SK-N-SH treated with all-trans-retinoic acid at 6 μM for 48 hours (cell line): ENCODE data around the gene NACC1.

Experiments used
- ATAC-seq: fragments of 200-7000 bp; cut with Tn5 transposase; 3 replicates; pipeline ENCODE4 v1.9.1; 2020; ENCODE audit warnings: mild to moderate bottlenecking, moderate library complexity
- BACH2 ChIP-seq: fragments of 250-450 bp; sonication (Bioruptor Pico); IDR thresholded peaks from 2 replicates; pipeline ENCODE4 v1.9.0; 2021; ENCODE audit warnings: mild to moderate bottlenecking, borderline replicate concordance
- CSDC2 ChIP-seq: fragments of 250-450 bp; sonication (Bioruptor Pico); IDR thresholded peaks from 2 replicates; pipeline ENCODE4 v1.5.0; 2020; ENCODE audit warnings: mild to moderate bottlenecking, moderate library complexity
- ESRRG ChIP-seq: fragments of 250-450 bp; sonication (Bioruptor Pico); IDR thresholded peaks from 2 replicates; pipeline ENCODE4 v1.6.1; 2021; ENCODE audit warnings: mild to moderate bottlenecking
- GLIS3 ChIP-seq: fragments of 250-450 bp; sonication (Bioruptor Pico); IDR thresholded peaks from 2 replicates; pipeline ENCODE4 v1.5.0; 2020; ENCODE audit warnings: mild to moderate bottlenecking, moderate library complexity
- ISL1 ChIP-seq: fragments of 250-450 bp; sonication (Bioruptor Pico); IDR thresholded peaks from 2 replicates; pipeline ENCODE4 v2.1.2; 2022; ENCODE audit warnings: mild to moderate bottlenecking, moderate library complexity
- OSR1 ChIP-seq: fragments of 250-450 bp; sonication (Bioruptor Pico); IDR thresholded peaks from 2 replicates; pipeline ENCODE4 v1.8.0; 2022; ENCODE audit warnings: moderate library complexity, mild to moderate bottlenecking, inconsistent platforms
- RARB ChIP-seq: fragments of 250-450 bp; sonication (Bioruptor Pico); IDR thresholded peaks from 2 replicates; pipeline ENCODE4 v1.8.0; 2021; ENCODE audit warnings: mild to moderate bottlenecking, moderate library complexity
- TCF4 ChIP-seq: fragments of 250-450 bp; sonication (Bioruptor Pico); IDR thresholded peaks from 2 replicates; pipeline ENCODE4 v1.8.0; 2021; ENCODE audit warnings: mild to moderate bottlenecking, moderate library complexity, borderline replicate concordance
- ZC3H10 ChIP-seq: fragments of 250-450 bp; sonication (Bioruptor Pico); IDR thresholded peaks from 2 replicates; pipeline ENCODE4 v1.5.1; 2021; ENCODE audit warnings: mild to moderate bottlenecking, moderate library complexity
- ZFP30 ChIP-seq: fragments of 450-650 bp; formaldehyde crosslinking; IDR thresholded peaks from 2 replicates; pipeline ENCODE4 v1.5.0; 2022; ENCODE audit warnings: mild to moderate bottlenecking, moderate library complexity
- ZNF70 ChIP-seq: fragments of 450-650 bp; formaldehyde crosslinking; IDR thresholded peaks from 2 replicates; pipeline ENCODE4 v1.5.0; 2020; ENCODE audit warnings: mild to moderate bottlenecking, moderate library complexity
- ZNF8 ChIP-seq: fragments of 450-650 bp; formaldehyde crosslinking; IDR thresholded peaks from 2 replicates; pipeline ENCODE4 v1.5.0; 2020; ENCODE audit warnings: mild to moderate bottlenecking, moderate library complexity
- TF ChIP-seq, protein P1 (sequence below): fragments of 250-450 bp; sonication (Bioruptor Pico); IDR thresholded peaks from 2 replicates; pipeline ENCODE4 v1.8.0; 2021; ENCODE audit warnings: low read depth, mild to moderate bottlenecking, moderate library complexity, borderline replicate concordance
- TF ChIP-seq, protein P2 (sequence below): fragments of 250-450 bp; sonication (Bioruptor Pico); IDR thresholded peaks from 2 replicates; pipeline ENCODE4 v1.5.1; 2021; ENCODE audit warnings: mild to moderate bottlenecking, moderate library complexity
- TF ChIP-seq, protein P3 (sequence below): fragments of 250-450 bp; sonication (Bioruptor Pico); IDR thresholded peaks from 2 replicates; pipeline ENCODE4 v1.8.0; 2020; ENCODE audit warnings: mild to moderate bottlenecking, moderate library complexity, borderline replicate concordance
- TF ChIP-seq, protein P4 (sequence below): fragments of 250-450 bp; sonication (Bioruptor Pico); IDR thresholded peaks from 2 replicates; pipeline ENCODE4 v1.5.0; 2020; ENCODE audit warnings: mild to moderate bottlenecking, moderate library complexity

Gene NACC1

DNA sequence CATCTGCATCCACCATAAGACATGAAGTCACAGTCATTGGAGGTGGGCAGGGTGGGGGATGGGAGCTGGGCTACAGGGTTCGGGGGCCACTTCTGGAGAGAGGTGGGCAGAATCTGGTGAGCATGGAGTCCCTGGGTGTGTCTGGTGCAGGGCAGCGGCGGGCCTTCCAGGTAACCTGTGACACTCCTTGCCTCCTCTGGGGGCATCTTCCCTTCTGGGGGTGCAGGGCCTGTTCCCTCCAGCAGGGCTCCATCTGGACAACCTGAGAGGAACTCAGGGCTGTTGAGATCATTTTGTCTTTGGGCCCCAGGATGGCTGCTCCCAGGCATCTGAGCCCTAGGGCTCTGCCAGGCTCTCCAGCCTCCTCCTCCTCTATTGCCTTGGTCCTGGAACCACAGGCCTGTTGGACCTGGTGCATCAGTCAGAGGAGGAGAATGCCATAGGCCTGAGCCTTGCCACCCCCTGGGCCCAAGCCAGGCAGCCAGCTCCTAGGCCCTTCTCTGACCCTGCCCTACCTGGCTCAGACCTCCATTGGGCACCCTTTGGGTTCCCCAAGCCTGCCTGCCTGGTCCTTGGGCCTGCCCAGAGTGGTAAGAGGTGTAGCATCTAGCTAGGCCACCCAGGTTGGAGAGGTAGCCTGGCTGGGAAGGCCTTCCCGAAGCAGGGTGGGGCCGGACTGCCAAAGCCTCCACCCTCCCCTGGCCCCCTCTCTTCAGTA lies 28.8 kb upstream of the NACC1 start (continued):
- TF ChIP-seq, protein P1, sequence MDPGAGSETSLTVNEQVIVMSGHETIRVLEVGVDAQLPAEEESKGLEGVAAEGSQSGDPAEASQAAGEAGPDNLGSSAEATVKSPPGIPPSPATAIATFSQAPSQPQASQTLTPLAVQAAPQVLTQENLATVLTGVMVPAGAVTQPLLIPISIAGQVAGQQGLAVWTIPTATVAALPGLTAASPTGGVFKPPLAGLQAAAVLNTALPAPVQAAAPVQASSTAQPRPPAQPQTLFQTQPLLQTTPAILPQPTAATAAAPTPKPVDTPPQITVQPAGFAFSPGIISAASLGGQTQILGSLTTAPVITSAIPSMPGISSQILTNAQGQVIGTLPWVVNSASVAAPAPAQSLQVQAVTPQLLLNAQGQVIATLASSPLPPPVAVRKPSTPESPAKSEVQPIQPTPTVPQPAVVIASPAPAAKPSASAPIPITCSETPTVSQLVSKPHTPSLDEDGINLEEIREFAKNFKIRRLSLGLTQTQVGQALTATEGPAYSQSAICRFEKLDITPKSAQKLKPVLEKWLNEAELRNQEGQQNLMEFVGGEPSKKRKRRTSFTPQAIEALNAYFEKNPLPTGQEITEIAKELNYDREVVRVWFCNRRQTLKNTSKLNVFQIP: no peak
- TF ChIP-seq ZFP30 (CRISPR knock-in tag): no peak
- no peak for TF ChIP-seq GLIS3 (CRISPR knock-in tag)
- TF ChIP-seq ISL1 (CRISPR knock-in tag): no peak
- no peak for TF ChIP-seq ZNF70 (CRISPR knock-in tag)
- TF ChIP-seq, protein P2, sequence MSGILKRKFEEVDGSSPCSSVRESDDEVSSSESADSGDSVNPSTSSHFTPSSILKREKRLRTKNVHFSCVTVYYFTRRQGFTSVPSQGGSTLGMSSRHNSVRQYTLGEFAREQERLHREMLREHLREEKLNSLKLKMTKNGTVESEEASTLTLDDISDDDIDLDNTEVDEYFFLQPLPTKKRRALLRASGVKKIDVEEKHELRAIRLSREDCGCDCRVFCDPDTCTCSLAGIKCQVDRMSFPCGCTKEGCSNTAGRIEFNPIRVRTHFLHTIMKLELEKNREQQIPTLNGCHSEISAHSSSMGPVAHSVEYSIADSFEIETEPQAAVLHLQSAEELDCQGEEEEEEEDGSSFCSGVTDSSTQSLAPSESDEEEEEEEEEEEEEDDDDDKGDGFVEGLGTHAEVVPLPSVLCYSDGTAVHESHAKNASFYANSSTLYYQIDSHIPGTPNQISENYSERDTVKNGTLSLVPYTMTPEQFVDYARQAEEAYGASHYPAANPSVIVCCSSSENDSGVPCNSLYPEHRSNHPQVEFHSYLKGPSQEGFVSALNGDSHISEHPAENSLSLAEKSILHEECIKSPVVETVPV (CRISPR knock-in tag): no peak
- TF ChIP-seq OSR1 (CRISPR knock-in tag): no peak
- TF ChIP-seq ESRRG: no peak
- TF ChIP-seq ZNF8 (CRISPR knock-in tag): no peak
- TF ChIP-seq BACH2: no peak

DNA sequence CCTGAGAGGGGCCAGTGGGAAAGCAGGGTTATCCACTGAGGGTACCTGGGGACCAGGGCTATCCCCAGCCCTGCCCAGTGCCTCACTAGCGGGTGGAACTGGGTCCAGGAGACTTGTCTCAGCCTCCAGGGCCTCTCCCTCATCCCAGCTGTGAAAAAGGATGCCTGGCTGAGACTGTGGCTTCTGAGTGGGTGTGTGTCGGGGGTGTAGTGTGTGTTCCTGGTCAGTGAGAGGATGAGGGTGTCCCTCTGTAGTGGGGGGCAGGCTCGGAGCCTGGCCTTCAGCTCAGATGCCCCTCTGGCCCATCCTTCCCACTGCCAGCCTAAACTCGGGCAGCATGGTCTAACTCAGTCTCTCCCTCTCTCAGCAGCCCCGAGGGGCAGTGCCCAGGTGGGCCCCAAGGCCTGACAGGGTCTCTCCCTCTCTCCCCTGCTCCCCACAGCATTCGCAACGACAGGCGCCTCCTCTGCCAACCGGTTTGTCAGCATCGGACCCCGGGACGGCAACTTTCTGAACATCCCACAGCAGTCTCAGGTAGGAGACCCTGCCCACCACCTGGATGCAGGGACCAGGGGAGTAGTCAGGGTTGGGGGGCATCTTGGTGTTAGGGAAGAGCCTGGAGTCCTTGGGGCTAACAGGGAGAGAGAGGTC lies 28.1 kb upstream of the NACC1 start:
- TF ChIP-seq RARB (CRISPR knock-in tag) (no peak), TCF4 (CRISPR knock-in tag) (no peak), ESRRG (no peak), BACH2 (no peak), ISL1 (CRISPR knock-in tag) (no peak), ZC3H10 (CRISPR knock-in tag) (no peak)
- TF ChIP-seq, all 23 proteins: peak for 0
- ATAC-seq: no peak

DNA sequence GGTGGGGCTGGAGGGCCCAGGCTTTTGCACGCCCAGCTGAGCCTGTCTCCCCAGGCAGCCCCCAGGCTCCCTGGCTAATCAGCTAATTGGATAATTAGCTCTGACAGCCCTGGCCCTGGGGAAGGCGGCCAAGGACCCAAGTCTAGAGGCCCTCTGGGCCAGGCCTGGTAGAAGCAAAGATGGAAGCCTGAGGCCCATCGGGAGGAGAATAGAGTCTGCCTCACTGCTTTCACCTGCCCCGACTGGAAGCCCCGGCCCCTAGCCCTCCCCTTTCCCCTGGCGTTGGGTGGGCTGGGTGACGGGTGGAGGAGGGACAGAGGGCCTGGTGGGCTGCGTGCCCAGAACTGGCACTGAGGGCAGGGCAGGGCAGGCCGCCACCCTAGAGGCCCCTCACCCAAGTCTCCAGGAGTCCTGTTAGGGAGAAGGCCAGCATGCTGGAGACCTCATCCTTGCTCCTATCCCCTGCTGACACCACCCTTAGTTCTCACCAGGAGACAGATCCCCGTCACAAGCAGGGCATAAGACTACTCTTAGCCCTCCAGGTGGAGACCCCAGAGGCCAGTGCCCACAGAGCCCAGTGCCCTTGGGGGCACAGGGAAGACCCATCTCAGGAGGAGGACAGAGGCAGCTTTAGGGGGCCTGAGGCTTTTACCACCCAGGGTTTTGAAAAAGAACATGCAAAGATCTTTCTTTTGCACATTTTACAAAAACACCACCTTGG lies 27.4 kb upstream of the NACC1 start:
- no peak for TF ChIP-seq CSDC2 (CRISPR knock-in tag)
- TF ChIP-seq ZFP30 (CRISPR knock-in tag): no peak
- TF ChIP-seq, protein P3, sequence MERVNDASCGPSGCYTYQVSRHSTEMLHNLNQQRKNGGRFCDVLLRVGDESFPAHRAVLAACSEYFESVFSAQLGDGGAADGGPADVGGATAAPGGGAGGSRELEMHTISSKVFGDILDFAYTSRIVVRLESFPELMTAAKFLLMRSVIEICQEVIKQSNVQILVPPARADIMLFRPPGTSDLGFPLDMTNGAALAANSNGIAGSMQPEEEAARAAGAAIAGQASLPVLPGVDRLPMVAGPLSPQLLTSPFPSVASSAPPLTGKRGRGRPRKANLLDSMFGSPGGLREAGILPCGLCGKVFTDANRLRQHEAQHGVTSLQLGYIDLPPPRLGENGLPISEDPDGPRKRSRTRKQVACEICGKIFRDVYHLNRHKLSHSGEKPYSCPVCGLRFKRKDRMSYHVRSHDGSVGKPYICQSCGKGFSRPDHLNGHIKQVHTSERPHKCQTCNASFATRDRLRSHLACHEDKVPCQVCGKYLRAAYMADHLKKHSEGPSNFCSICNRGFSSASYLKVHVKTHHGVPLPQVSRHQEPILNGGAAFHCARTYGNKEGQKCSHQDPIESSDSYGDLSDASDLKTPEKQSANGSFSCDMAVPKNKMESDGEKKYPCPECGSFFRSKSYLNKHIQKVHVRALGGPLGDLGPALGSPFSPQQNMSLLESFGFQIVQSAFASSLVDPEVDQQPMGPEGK (CRISPR knock-in tag): no peak
- TF ChIP-seq ESRRG: no peak
- TF ChIP-seq, protein P4, sequence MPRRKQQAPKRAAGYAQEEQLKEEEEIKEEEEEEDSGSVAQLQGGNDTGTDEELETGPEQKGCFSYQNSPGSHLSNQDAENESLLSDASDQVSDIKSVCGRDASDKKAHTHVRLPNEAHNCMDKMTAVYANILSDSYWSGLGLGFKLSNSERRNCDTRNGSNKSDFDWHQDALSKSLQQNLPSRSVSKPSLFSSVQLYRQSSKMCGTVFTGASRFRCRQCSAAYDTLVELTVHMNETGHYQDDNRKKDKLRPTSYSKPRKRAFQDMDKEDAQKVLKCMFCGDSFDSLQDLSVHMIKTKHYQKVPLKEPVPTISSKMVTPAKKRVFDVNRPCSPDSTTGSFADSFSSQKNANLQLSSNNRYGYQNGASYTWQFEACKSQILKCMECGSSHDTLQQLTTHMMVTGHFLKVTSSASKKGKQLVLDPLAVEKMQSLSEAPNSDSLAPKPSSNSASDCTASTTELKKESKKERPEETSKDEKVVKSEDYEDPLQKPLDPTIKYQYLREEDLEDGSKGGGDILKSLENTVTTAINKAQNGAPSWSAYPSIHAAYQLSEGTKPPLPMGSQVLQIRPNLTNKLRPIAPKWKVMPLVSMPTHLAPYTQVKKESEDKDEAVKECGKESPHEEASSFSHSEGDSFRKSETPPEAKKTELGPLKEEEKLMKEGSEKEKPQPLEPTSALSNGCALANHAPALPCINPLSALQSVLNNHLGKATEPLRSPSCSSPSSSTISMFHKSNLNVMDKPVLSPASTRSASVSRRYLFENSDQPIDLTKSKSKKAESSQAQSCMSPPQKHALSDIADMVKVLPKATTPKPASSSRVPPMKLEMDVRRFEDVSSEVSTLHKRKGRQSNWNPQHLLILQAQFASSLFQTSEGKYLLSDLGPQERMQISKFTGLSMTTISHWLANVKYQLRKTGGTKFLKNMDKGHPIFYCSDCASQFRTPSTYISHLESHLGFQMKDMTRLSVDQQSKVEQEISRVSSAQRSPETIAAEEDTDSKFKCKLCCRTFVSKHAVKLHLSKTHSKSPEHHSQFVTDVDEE (CRISPR knock-in tag): no peak
- ATAC-seq: no peak

DNA sequence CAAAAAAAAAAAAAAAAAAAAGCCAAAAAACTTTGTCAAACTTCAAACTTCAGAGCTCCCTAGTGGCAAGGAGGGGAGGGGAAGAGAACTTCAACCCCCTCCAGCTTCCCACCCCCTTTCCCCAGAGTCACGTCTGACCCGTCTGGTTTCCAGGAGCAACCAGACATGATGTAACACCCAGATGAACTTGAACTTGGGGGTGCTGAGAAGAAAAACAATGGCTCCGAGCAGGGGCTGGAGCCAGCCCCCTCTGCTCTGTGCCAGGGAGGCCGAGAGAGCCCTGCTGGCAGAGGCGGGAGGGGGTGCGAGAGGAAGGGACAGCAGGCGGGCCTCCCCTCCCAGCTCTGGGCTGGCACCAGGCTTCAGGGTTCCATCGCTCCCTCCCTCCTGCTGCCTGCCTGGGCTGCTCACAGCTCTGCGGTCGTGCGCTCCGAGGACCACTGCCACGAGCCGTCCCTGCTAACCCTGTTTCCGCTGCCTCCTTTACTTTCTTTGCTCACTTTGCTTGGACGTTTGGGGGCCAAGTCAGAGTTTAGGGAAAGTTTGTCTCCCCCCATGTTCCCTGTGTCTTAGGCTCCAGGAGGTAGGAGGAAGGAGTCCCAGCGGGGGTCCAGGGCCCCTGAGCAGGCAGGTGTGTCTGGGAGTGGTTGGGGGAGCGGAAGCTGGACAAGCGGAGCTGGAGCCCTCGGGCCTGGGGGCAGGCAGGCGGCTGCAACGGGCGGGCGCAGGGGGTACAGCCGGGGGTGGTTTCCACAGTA lies 26.5 kb upstream of the NACC1 start:
- peak; percentile 47 for ATAC-seq
- TF ChIP-seq ZNF70 (CRISPR knock-in tag) (no peak), CSDC2 (CRISPR knock-in tag) (peak; percentile 19; the same call in 1 of the 2 replicates)
